Renal cortical epithelial cell (primary cell): ENCODE measurements around the gene PRAC1. TPM values are rescaled to one million over a fixed set of nuclear protein-coding genes. Genes with fewer than 3 reads are reported as not detected.
A peak's percentile ranks its signal among the peaks of the same experiment; 100 is the strongest.

Source experiments
- DNase-seq: peaks from one replicate; pipeline ENCODE4 v3.0.0-alpha.2; 2011; ENCODE audit warnings: low read depth
- total RNA-seq: library from RNA; depleted of rRNA; stranded (reverse); fragments of >200 nt; gene quantifications from 2 replicates; pipeline ENCODE4 v1.2.3, GENCODE V29; 2014

PRAC1 gene
- total RNA-seq, result not detected in 2 replicates

DNA sequence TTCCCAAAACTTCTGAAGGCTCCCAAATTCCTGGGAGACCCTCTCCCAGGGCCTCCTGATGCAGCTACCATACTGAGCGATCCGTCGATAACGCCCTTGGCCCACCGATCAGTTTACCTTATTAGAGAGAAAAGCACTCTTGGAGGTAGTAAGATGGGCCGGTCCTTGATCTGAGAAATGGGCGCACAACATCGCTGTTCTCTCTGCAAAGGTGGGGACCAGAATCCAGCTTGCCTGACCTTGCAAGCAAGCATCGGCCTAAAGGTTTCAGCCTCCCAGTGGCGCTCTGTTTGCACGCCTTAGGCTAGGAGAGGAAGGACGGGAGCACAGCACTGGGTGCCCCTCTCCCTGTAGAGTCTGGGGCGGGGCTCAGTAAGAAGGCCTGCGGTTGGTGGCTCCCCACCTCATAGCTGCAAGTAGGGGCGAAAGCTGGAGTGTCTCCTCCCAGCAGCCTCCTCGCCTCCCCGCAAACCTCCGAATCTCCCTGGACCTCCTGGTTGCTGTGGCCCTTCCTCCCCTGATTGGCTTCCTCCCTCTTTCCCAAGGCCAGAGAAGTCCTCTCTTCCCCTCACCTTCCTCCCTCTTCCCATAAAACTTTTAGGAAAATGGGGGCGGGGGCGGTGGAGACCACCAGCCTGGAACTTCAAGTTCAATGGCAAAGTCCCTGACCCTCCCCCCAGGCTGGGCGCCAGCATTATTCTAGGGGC is at the start of gene PRAC1:
Gene PRAC1 (minus strand): TSS at position 318 of the 707 bp plus-strand sequence. CDS start 126 bp downstream, at position 192.
- no peak for DNase-seq

GRCh38 chr17:48770954-48771353 is 48.6 kb upstream of the PRAC1 start:
- no peak for DNase-seq

- no peak for DNase-seq
Observed at GRCh38 chr17:48769009-48769675, 46.8 kb upstream of the PRAC1 start.

GRCh38 chr17:48767263-48767774 is 45.0 kb upstream of the PRAC1 start:
- no peak for DNase-seq

DNA sequence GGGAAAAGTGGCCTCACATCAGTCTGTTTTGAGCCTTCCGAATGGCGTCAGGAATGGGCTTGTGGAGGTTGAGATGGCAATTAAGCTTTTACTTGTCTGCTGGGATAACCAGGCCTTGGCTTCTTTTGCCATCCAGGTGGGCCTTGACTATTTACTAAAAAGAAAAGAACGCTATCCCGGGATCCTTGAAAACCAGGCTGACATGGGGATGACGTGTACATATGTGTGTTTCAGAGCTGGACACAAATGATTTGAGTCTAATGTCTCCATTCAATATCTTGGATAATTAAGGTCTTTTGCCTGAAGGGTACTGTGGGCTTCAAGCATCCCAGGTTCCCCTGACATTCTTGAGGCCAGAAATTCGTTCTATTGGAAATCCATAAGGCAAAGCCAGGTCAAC is 38.8 kb upstream of the PRAC1 start:
- no peak for DNase-seq

DNA sequence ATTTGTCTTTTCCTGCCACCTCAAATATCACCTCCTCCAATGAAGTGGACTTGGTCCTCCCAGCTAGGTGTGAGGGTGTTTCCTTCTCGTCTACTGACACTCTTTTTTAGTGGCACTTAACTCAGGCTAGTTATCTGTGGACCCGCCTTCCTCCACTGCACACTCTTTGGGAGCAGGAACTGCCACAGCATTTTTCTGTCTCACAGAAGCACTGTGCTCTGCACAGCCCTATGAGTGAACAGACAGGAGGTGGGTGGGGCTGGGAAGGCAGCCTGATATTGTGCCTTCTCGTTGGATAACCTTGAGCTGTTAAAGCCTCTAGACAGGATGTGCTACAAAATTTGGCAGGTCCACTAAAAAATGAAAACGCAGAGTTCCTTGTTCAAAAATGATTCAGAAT is 38.1 kb upstream of the PRAC1 start:
- no peak for DNase-seq

- no peak for DNase-seq
Observed at GRCh38 chr17:48759288-48759687, 37.0 kb upstream of the PRAC1 start.

DNA sequence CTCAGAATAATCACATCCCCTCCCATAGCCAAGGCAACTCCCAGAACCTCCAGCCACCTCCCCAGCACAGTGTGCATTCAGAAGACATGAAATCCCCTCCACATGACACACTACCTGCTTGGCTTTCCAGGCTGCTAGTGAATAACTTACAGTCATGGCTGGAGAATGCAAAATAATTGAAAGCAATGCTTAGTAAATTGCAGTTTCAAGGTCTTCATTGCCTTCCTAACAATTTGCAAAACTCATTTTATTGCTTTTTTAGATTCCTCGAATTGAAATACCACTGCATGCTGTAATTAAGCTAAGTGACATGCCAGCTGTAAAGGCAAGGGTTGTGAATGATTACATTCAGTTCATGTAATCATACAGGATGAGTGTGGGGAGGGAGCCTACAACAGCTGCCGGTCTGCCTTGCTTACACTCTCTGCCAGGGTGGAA is 35.2 kb upstream of the PRAC1 start:
- peak; percentile 53 for DNase-seq

- no peak for DNase-seq
Observed at GRCh38 chr17:48756830-48757251, 34.5 kb upstream of the PRAC1 start.

DNA sequence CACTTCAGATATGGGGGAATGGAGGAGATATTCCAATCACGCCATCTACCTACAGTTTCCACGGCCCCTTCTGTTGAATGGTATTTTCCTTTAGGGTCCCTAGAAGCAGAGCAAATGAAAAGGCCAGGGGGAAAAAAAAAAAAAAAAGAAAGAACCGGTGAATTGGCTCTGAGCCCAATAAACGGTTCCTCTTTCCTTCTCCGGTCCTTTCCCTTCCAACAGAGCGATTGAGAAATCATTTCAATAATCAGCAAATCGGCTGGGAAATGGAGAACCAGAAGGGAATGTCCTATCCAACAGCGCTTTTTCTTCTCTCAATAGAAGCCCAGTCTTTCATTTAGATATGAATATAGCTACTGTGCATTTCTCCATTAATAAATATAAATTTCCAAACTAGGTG is 33.0 kb upstream of the PRAC1 start:
- DNase-seq, result no peak

DNA sequence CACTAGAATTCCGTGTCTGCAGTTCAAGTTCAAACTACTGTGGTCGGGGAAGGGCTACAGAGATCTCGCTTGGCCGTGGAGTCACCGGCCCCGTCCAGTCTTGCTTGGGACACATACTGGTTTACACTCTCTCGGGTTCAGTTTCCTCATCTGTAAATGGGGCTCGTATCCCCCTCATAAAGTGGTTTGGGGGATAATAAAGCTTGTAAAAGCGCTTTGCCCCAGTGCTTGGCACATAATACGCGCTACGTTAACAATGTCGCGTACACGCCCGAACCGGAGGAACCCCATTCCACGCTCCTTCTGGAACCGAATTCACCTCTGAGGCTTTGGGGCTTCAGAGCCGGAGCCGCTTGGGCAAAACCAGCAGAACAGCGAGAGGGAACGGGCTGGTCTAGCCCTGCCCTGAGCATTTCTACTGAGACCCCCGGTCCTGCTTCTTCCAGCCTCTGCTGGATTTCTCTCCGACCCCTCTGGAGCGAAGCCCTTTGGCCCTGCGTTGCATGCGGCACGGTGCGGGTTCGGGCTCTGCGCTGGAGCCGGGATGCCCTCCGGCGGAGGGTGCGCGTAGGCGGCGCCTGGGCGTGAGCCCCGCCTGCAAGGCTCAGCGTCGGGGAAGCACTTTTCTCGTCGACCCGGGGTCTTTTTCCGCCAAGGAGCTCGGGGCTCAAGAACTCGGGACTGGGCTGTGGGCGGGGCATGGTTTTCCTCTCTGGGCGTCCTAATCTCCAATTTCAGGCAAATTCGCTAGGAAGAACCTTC is 32.4 kb upstream of the PRAC1 start:
- DNase-seq, result no peak

DNA sequence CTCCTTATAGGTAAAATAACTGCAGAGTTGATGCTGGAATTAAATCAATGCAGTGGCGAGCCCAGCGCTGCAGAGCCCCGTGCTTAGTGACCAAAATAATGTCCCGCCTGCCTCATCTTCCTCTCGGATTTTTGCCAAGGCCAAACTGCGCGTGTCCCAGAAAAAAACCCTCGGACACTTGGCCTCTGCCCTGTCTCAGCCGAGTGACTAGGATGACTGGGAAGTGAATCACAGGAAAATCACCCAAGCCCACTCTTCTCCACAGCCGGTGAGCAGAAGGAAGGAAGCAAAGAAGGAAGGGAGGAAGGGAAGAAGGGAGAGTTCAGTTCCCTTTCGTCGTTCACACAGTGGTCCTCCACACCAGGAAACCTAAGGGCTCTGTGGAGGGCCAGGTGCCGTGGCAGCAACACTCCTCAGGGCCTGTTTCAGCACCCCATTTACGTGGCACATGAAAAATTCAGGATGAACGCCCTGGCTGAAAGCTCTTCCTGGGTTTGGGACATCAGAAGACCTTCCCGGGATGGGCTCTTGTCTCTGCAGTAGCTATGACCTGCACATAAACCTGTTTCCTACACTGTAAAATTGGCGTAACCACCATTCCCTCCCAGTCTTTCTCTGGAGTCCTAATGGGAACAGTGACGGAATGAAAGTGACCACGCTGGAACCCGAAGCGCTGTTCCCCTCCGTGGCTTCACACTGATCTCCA is 31.6 kb upstream of the PRAC1 start:
- peak; percentile 35 for DNase-seq

GRCh38 chr17:48752399-48753288 is 30.3 kb upstream of the PRAC1 start:
- DNase-seq, result no peak

DNA sequence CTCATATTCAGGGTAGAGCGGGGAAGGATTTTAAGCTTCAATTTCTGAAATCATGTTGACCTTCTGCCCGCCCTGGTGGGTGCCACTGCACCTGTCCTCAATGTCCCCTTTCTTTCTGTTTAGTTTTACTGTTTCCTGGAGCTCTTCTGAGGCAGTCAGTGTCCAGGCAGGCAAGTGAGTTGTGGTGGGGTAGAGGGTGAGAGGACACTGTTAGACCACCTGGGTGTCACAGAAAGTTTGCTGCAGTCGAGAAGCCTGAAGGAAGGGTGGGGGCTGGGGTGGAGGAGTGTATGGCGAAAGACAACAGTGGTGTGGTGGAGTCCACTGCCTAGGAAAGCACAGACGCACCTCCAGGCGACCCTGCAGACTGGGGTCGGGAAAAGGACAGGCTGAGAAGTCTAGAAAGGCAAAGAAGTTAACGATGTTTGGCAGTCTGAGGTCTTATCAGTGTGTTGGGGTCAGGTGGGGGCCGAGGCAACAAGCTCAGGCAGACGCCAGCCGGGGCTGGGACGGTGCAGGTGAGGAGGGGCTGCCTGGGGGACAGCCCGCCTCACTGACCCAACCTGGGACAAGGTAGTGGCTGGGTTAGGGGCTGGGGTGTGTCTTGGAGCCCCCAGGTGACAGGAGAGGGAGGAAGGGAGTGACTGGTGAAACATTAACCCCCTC is 29.5 kb upstream of the PRAC1 start:
- DNase-seq, result no peak

DNA sequence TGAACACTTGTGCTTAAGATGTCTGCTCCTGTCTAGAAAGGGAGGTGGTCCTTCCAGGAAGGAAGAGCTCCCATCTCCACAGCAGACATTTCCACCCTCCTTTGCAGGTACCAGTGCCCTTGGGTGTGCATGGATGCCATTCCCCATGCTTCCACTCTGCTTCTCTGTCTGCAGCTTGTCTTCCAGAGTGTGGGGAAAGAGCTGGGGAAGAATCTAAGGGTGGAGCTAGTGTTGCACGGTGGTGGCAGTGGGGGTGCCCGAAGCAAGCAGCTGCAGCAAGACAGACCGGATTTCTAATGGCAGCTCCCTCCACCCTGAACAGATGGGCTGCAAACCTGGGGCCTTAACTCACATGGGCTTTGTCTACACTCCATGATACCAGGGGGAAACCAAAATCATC is 28.9 kb upstream of the PRAC1 start:
- no peak for DNase-seq

- no peak for DNase-seq
Observed at GRCh38 chr17:48749621-48750553, 27.6 kb upstream of the PRAC1 start.

DNA sequence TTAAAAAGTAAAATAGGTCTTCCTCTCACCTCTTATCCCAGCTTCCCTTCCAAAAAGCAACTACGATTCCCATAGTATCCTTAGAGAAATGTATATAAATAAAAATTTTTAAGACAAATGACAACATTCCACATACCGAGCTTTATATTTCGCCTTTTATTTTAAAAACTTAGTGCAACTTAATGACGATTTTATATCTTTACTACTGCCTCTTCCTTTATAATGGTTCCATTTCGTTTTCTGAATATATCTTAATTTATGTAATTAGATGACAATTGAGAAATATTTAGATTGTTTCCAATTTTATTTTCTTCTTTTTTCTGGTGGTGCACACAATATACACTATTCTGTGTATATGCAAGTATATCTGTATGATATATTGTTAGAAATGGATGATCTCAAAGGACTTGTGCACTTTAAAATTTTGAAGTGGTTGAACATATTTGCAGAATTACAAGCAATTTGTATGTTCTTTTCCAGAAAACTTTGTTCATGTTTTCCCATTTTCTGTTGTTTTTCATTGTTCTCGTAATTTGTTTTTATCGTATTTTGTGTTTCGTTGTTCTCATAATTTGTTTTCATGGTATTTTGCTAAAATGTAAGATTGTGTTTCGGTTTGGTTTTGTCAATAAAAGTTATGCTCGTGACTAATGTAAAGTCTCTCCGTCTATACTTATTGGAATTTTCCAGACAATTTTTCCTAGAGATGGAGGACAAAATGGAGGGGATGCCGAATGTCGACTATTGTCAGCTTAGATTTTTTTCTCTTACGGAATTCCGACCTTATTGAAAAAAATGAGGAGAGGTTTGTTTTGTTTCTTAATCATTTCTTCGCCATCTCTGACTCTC is 26.6 kb upstream of the PRAC1 start:
- DNase-seq, result no peak
